ENCODE results near the gene CCNI. TPM values are rescaled to one million over a fixed set of nuclear protein-coding genes. Genes with fewer than 3 reads are reported as not detected.
A peak's percentile ranks its signal among the peaks of the same experiment; 100 is the strongest.

CCNI gene
- total and polyA plus RNA-seq, 2 of the 13 experiments (the other 11 are each of a cell fraction or from before 2014, with no cell fraction given): 43.5 to 122 TPM

DNA sequence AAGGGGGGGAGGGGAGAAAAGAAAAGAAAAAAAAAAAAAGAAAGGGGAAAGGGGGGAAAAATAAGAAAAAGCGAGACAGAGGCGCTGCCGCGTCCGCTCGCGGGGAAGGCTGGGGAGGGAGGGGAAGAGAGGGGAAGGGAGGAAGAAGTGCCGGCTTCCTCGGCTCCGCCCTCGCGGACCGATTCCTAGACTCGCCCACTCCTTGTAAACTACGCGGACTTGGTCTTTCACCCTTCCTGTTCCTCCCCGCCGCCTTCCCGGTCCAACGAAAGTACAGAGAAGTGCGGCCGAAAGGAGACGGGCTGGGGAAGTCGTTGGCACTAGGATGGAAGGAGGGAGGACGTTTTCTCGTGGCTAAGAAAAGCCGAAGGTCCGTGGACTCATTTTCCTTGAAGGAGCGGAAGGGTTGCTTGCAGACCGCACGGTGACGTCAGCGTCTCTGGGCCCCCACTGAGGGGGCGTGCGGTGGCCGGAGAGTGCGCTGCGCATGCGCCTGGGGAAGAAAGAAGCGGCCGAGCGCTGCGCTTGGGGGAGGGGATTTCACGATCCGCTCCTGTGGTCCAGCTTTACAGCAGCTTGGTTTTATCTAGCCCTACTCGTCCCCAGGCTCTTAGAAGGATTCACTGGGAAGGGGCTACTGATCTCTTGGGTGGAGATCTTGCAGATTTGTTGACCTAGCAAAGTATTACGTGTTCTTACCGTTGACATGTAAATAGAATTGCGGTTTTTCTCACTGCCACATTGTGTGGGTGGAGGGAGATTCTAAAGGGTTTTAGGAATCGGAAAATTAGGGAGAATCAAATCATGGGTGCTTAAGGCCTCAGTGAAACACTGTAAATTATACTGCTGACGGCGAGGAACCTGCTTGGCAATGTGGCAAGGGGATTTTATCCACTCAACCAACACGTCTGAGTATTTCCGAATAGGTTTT, at the start of gene CCNI (continued):
- TF ChIP-seq, protein P1, sequence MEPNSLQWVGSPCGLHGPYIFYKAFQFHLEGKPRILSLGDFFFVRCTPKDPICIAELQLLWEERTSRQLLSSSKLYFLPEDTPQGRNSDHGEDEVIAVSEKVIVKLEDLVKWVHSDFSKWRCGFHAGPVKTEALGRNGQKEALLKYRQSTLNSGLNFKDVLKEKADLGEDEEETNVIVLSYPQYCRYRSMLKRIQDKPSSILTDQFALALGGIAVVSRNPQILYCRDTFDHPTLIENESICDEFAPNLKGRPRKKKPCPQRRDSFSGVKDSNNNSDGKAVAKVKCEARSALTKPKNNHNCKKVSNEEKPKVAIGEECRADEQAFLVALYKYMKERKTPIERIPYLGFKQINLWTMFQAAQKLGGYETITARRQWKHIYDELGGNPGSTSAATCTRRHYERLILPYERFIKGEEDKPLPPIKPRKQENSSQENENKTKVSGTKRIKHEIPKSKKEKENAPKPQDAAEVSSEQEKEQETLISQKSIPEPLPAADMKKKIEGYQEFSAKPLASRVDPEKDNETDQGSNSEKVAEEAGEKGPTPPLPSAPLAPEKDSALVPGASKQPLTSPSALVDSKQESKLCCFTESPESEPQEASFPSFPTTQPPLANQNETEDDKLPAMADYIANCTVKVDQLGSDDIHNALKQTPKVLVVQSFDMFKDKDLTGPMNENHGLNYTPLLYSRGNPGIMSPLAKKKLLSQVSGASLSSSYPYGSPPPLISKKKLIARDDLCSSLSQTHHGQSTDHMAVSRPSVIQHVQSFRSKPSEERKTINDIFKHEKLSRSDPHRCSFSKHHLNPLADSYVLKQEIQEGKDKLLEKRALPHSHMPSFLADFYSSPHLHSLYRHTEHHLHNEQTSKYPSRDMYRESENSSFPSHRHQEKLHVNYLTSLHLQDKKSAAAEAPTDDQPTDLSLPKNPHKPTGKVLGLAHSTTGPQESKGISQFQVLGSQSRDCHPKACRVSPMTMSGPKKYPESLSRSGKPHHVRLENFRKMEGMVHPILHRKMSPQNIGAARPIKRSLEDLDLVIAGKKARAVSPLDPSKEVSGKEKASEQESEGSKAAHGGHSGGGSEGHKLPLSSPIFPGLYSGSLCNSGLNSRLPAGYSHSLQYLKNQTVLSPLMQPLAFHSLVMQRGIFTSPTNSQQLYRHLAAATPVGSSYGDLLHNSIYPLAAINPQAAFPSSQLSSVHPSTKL (CRISPR knock-in tag; IDR thresholded peaks at IDR 0.05): peak; percentile 80
- TF ChIP-seq SUZ12 (IDR thresholded peaks at IDR 0.05; ENCODE audit: low read depth, low read length) (no peak), ZNF772 (CRISPR knock-in tag; IDR thresholded peaks at IDR 0.05) (peak; percentile 85), ZBTB7A (CRISPR knock-in tag; IDR thresholded peaks at IDR 0.05) (no peak), ATAD3A (CRISPR knock-in tag; IDR thresholded peaks at IDR 0.05) (no peak), HNRNPL (IDR thresholded peaks at IDR 0.05; ENCODE audit: low read depth, low read length) (no peak), ZNF512B (CRISPR knock-in tag; IDR thresholded peaks at IDR 0.05; ENCODE audit: borderline replicate concordance) (peak; percentile 81; the same call in 1 of the 2 replicates), ZNF713 (CRISPR knock-in tag; IDR thresholded peaks at IDR 0.05) (no peak), ARNT (IDR thresholded peaks at IDR 0.05) (no peak), TEAD2 (CRISPR knock-in tag; IDR thresholded peaks at IDR 0.05) (no peak), MEIS1 (CRISPR knock-in tag; IDR thresholded peaks at IDR 0.05; ENCODE audit: borderline replicate concordance) (peak; percentile 70; the same call in 1 of the 2 replicates), ZNF777 (CRISPR knock-in tag; IDR thresholded peaks at IDR 0.05) (0 out of 2 replicates have a peak, but pooled peaks have one; percentile 24), TBX3 (IDR thresholded peaks at IDR 0.05; ENCODE audit: borderline replicate concordance) (peak; percentile 70; the same call in 1 of the 2 replicates), HNRNPUL1 (IDR thresholded peaks at IDR 0.05; ENCODE audit: low read depth, low read length) (no peak), FIP1L1 (IDR thresholded peaks at IDR 0.05; ENCODE audit: borderline replicate concordance, insufficient read depth, low read depth, low read length) (peak; percentile 94; the same call in 1 of the 2 replicates), ELF4 (CRISPR knock-in tag; IDR thresholded peaks at IDR 0.05; ENCODE audit: borderline replicate concordance) (no peak)
- TF ChIP-seq, protein P2, sequence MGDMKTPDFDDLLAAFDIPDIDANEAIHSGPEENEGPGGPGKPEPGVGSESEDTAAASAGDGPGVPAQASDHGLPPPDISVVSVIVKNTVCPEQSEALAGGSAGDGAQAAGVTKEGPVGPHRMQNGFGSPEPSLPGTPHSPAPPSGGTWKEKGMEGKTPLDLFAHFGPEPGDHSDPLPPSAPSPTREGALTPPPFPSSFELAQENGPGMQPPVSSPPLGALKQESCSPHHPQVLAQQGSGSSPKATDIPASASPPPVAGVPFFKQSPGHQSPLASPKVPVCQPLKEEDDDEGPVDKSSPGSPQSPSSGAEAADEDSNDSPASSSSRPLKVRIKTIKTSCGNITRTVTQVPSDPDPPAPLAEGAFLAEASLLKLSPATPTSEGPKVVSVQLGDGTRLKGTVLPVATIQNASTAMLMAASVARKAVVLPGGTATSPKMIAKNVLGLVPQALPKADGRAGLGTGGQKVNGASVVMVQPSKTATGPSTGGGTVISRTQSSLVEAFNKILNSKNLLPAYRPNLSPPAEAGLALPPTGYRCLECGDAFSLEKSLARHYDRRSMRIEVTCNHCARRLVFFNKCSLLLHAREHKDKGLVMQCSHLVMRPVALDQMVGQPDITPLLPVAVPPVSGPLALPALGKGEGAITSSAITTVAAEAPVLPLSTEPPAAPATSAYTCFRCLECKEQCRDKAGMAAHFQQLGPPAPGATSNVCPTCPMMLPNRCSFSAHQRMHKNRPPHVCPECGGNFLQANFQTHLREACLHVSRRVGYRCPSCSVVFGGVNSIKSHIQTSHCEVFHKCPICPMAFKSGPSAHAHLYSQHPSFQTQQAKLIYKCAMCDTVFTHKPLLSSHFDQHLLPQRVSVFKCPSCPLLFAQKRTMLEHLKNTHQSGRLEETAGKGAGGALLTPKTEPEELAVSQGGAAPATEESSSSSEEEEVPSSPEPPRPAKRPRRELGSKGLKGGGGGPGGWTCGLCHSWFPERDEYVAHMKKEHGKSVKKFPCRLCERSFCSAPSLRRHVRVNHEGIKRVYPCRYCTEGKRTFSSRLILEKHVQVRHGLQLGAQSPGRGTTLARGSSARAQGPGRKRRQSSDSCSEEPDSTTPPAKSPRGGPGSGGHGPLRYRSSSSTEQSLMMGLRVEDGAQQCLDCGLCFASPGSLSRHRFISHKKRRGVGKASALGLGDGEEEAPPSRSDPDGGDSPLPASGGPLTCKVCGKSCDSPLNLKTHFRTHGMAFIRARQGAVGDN (CRISPR knock-in tag; IDR thresholded peaks at IDR 0.05): peak; percentile 84
